ENCODE data around the gene SPECC1. TPM values are rescaled to one million over a fixed set of nuclear protein-coding genes. Genes with fewer than 3 reads are reported as not detected.
"Not testable (repeated sequence)": the region's sequence is repeated elsewhere in the genome, so short reads cannot be mapped to it uniquely, and the experiment has no call there.

SPECC1 gene
- total RNA-seq, 1 donor from 2014 or later, result 31.0 TPM

GRCh38 chr17:20074489-20074888 lies 65.3 kb downstream of the SPECC1 start:
- Histone ChIP-seq H3K4me3 (peak overlapping the region; percentile 40), H3K27me3 (no peaks in the 10 kb centered on the region), H3K9me3 (no peaks in the 10 kb centered on the region), H3K36me3 (no peaks in the 10 kb centered on the region), H3K27ac (peak overlapping the region; percentile 52), H3K4me1 (peaks cover 17% of the 10 kb centered on the region)
- no peak for TF ChIP-seq CTCF (IDR thresholded peaks at IDR 0.05)
- intact Hi-C loops (cut with DNase I), result no loop called here
- ATAC-seq (peak; percentile 57), DNase-seq (no peak)

DNA sequence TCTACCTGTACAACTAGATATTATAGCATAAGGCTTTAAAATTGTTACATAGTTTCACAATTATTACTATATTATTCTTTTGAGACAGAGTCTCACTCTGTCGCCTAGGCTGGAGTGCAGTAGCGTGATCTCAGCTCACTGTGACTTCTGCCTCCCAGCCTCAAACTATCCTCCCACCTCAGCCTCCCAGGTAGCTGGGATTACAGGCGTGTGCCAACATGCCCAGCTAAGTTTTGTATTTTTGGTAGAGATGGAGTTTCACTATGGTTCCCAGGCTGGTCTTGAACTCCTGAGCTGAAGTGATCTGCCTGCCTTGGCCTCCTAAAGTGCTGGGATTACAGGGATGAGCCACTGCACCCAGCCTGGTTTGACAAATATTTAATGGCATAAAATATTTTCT lies 67.0 kb downstream of the SPECC1 start:
- H3K27me3 ChIP-seq; H3K9me3 ChIP-seq; H3K4me3 ChIP-seq; ATAC-seq; intact Hi-C loops (cut with DNase I); DNase-seq; H3K36me3 ChIP-seq; H3K27ac ChIP-seq: not testable (repeated sequence)
- peaks cover 17% of the 10 kb centered on the region for H3K4me1 ChIP-seq

GRCh38 chr17:20077978-20078685 lies 69.0 kb downstream of the SPECC1 start:
- H3K27ac ChIP-seq, result no peak overlapping the region
- intact Hi-C loops (cut with DNase I), result no loop called here
- H3K4me3 ChIP-seq, result no peak overlapping the region
- H3K27me3 ChIP-seq, result no peaks in the 10 kb centered on the region
- peaks cover 12% of the 10 kb centered on the region for H3K4me1 ChIP-seq
- no peaks in the 10 kb centered on the region for H3K36me3 ChIP-seq
- H3K9me3 ChIP-seq, result no peaks in the 10 kb centered on the region
- no peak for TF ChIP-seq CTCF (IDR thresholded peaks at IDR 0.05)
- ATAC-seq (no peak), DNase-seq (no peak)

DNA sequence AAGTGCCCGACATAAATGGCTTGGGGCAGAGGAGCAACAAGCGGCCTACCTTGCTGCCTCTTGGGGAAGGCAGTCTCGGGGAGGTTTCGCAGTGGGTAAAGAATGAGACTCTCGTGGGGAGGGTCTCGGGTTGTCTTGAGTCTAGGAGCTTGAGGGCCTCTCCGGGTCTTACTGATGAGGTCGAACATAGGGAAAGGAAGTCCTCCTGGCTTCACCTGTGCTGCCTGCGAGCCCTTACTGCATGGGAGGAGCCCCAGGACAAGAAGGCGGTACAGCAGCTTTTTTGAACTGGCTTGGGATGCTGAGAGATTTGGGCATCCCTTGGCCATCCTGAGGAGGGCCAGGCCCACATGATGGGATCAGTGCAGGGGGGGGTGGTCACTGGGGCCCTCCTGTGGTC lies 71.4 kb downstream of the SPECC1 start:
- TF ChIP-seq CTCF (IDR thresholded peaks at IDR 0.05), result no peak
- Histone ChIP-seq H3K27ac (no peak overlapping the region), H3K9me3 (no peaks in the 10 kb centered on the region), H3K4me1 (no peaks in the 10 kb centered on the region), H3K4me3 (no peak overlapping the region), H3K36me3 (no peaks in the 10 kb centered on the region), H3K27me3 (no peaks in the 10 kb centered on the region)
- ATAC-seq, result no peak
- no peak for DNase-seq
- intact Hi-C loops (cut with DNase I), result no loop called here

- Histone ChIP-seq H3K27ac (no peak overlapping the region), H3K27me3 (no peaks in the 10 kb centered on the region), H3K36me3 (no peaks in the 10 kb centered on the region), H3K4me1 (no peaks in the 10 kb centered on the region), H3K9me3 (no peaks in the 10 kb centered on the region), H3K4me3 (no peak overlapping the region)
- no peak for DNase-seq
- no peak for ATAC-seq
- intact Hi-C loops (cut with DNase I), result no loop called here
- TF ChIP-seq CTCF (IDR thresholded peaks at IDR 0.05), result no peak
Measured at GRCh38 chr17:20083156-20083859, 74.1 kb downstream of the SPECC1 start.

- H3K36me3 ChIP-seq, result no peaks in the 10 kb centered on the region
- no peaks in the 10 kb centered on the region for H3K27me3 ChIP-seq
- TF ChIP-seq CTCF (IDR thresholded peaks at IDR 0.05), result no peak
- no peak overlapping the region for H3K27ac ChIP-seq
- H3K4me1 ChIP-seq, result no peaks in the 10 kb centered on the region
- no peak for DNase-seq
- intact Hi-C loops (cut with DNase I), result no loop called here
- H3K9me3 ChIP-seq, result no peaks in the 10 kb centered on the region
- ATAC-seq, result no peak
- H3K4me3 ChIP-seq, result no peak overlapping the region
Measured at GRCh38 chr17:20084621-20085282, 75.6 kb downstream of the SPECC1 start.
